GM12892 (cell line): Measurements from ENCODE around the gene COL18A1.

Source experiments
- POLR2A ChIP-seq: IDR thresholded peaks from 2 replicates; pipeline ENCODE4 v1.6.1; 2011; ENCODE audit warnings: low read depth, low read length, control low read depth
- POLR2AphosphoS5 ChIP-seq: IDR thresholded peaks from 2 replicates; pipeline ENCODE4 v1.6.1; 2011; ENCODE audit warnings: low read depth, low read length, control low read depth

DNA sequence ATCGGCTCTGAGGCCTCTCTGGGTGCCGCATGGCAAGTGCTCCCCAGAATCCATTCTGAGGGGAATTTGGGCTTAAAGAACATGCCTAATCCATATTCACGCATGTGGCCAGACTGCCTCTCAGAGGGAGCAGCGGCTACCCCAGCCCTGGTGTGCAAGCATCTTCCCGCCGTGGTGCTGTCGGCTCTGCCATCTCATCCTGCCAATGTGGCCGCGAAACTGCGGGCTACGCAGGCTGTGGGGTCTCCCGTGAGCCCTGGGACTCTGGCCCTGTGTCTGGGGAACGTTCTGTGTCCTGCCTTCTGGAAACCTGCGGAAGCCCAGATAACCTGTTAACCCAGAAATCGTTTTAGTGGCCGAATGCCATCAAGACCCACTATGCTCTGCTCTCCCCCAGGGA lies 76.6 kb downstream of the COL18A1 start:
- TF ChIP-seq POLR2AphosphoS5 (no peak), POLR2A (no peak)
